ENCODE measurements around the gene KRT222.

KRT222 gene

GRCh38 chr17:40697297-40697696 is 32.3 kb upstream of the KRT222 start:
- H3K27ac ChIP-seq: peak overlapping the region; percentile 67
- peak overlapping the region; percentile 40 for H3K4me3 ChIP-seq
- no peaks in the 10 kb centered on the region for H3K36me3 ChIP-seq (ENCODE audit: insufficient read depth, low read length)
- no peak for DNase-seq (ENCODE audit: low read depth, low spot score)
- no peaks in the 10 kb centered on the region for H3K9me3 ChIP-seq (ENCODE audit: low read depth, low read length)
- peak overlapping the region; percentile 4 for H3K9ac ChIP-seq (ENCODE audit: insufficient read length)
- TF ChIP-seq FOXP2 (optimal IDR thresholded peaks at IDR 0.05; ENCODE audit: control extremely low read depth, extremely low read length, insufficient read depth): no peak
- TF ChIP-seq EZH2 (IDR thresholded peaks at IDR 0.05): no peak

GRCh38 chr17:40696651-40697072 is 31.7 kb upstream of the KRT222 start:
- TF ChIP-seq FOXP2 (optimal IDR thresholded peaks at IDR 0.05; ENCODE audit: control extremely low read depth, extremely low read length, insufficient read depth) (no peak), POLR2AphosphoS5 (IDR thresholded peaks at IDR 0.05; ENCODE audit: borderline replicate concordance, low read depth, low read length) (no peak), EZH2 (IDR thresholded peaks at IDR 0.05) (no peak)
- DNase-seq (ENCODE audit: low read depth, low spot score): no peak
- H3K27ac ChIP-seq: peak overlapping the region; percentile 48

GRCh38 chr17:40695874-40696472 is 31.0 kb upstream of the KRT222 start:
- no peaks in the 10 kb centered on the region for H3K36me3 ChIP-seq (ENCODE audit: insufficient read depth, low read length)
- no peak for TF ChIP-seq EZH2 (IDR thresholded peaks at IDR 0.05)
- TF ChIP-seq POLR2AphosphoS5 (IDR thresholded peaks at IDR 0.05; ENCODE audit: borderline replicate concordance, low read depth, low read length): no peak; the same call in 1 of the 2 replicates
- no peak for TF ChIP-seq FOXP2 (optimal IDR thresholded peaks at IDR 0.05; ENCODE audit: control extremely low read depth, extremely low read length, insufficient read depth)
- peak overlapping the region; percentile 48 for H3K27ac ChIP-seq
- no peaks in the 10 kb centered on the region for H3K9me3 ChIP-seq (ENCODE audit: low read depth, low read length)
- no peak overlapping the region for H3K9ac ChIP-seq (ENCODE audit: insufficient read length)
- no peak for DNase-seq (ENCODE audit: low read depth, low spot score)
- no peak overlapping the region for H3K4me3 ChIP-seq

More at GRCh38 chr17:40696651-40697072, 31.7 kb upstream of the KRT222 start:
- Histone ChIP-seq H3K36me3 (ENCODE audit: insufficient read depth, low read length) (no peaks in the 10 kb centered on the region), H3K9me3 (ENCODE audit: low read depth, low read length) (no peaks in the 10 kb centered on the region), H3K4me3 (peak overlapping the region; percentile 40; the same call in 1 of the 2 replicates), H3K9ac (ENCODE audit: insufficient read length) (peak overlapping the region; percentile 4)

GRCh38 chr17:40694584-40694983 is 29.6 kb upstream of the KRT222 start:
- TF ChIP-seq POLR2AphosphoS5 (IDR thresholded peaks at IDR 0.05; ENCODE audit: borderline replicate concordance, low read depth, low read length) (no peak), FOXP2 (optimal IDR thresholded peaks at IDR 0.05; ENCODE audit: control extremely low read depth, extremely low read length, insufficient read depth) (no peak), EZH2 (IDR thresholded peaks at IDR 0.05) (no peak)
- H3K36me3 ChIP-seq (ENCODE audit: insufficient read depth, low read length): no peaks in the 10 kb centered on the region
- no peak for DNase-seq (ENCODE audit: low read depth, low spot score)
- no peak overlapping the region for H3K4me3 ChIP-seq
- no peaks in the 10 kb centered on the region for H3K9me3 ChIP-seq (ENCODE audit: low read depth, low read length)
- H3K9ac ChIP-seq (ENCODE audit: insufficient read length): no peak overlapping the region
- no peak overlapping the region for H3K27ac ChIP-seq

- no peaks in the 10 kb centered on the region for H3K9me3 ChIP-seq (ENCODE audit: low read depth, low read length)
- no peak overlapping the region for H3K27ac ChIP-seq
- no peak for TF ChIP-seq EZH2 (IDR thresholded peaks at IDR 0.05)
- TF ChIP-seq POLR2AphosphoS5 (IDR thresholded peaks at IDR 0.05; ENCODE audit: borderline replicate concordance, low read depth, low read length): no peak
- no peak for TF ChIP-seq FOXP2 (optimal IDR thresholded peaks at IDR 0.05; ENCODE audit: control extremely low read depth, extremely low read length, insufficient read depth)
- no peak overlapping the region for H3K4me3 ChIP-seq
- no peaks in the 10 kb centered on the region for H3K36me3 ChIP-seq (ENCODE audit: insufficient read depth, low read length)
- DNase-seq (ENCODE audit: low read depth, low spot score): no peak
- H3K9ac ChIP-seq (ENCODE audit: insufficient read length): no peak overlapping the region
Measured at GRCh38 chr17:40687106-40687505, 22.1 kb upstream of the KRT222 start.

- Histone ChIP-seq H3K9me3 (ENCODE audit: low read depth, low read length) (no peaks in the 10 kb centered on the region), H3K36me3 (ENCODE audit: insufficient read depth, low read length) (no peaks in the 10 kb centered on the region), H3K27ac (no peak overlapping the region), H3K9ac (ENCODE audit: insufficient read length) (no peak overlapping the region), H3K4me3 (no peak overlapping the region)
- DNase-seq (ENCODE audit: low read depth, low spot score): no peak
- TF ChIP-seq EZH2 (IDR thresholded peaks at IDR 0.05) (no peak), POLR2AphosphoS5 (IDR thresholded peaks at IDR 0.05; ENCODE audit: borderline replicate concordance, low read depth, low read length) (no peak), FOXP2 (optimal IDR thresholded peaks at IDR 0.05; ENCODE audit: control extremely low read depth, extremely low read length, insufficient read depth) (no peak)
Measured at GRCh38 chr17:40686192-40686591, 21.2 kb upstream of the KRT222 start.

GRCh38 chr17:40680998-40681397 is 16.0 kb upstream of the KRT222 start:
- TF ChIP-seq EZH2 (IDR thresholded peaks at IDR 0.05) (no peak), FOXP2 (optimal IDR thresholded peaks at IDR 0.05; ENCODE audit: control extremely low read depth, extremely low read length, insufficient read depth) (no peak), POLR2AphosphoS5 (IDR thresholded peaks at IDR 0.05; ENCODE audit: borderline replicate concordance, low read depth, low read length) (no peak)
- Histone ChIP-seq H3K9me3 (ENCODE audit: low read depth, low read length) (no peaks in the 10 kb centered on the region), H3K4me3 (no peak overlapping the region), H3K27ac (no peak overlapping the region), H3K9ac (ENCODE audit: insufficient read length) (no peak overlapping the region), H3K36me3 (ENCODE audit: insufficient read depth, low read length) (no peaks in the 10 kb centered on the region)
- no peak for DNase-seq (ENCODE audit: low read depth, low spot score)

GRCh38 chr17:40679523-40679907 is 14.5 kb upstream of the KRT222 start:
- TF ChIP-seq POLR2AphosphoS5 (IDR thresholded peaks at IDR 0.05; ENCODE audit: borderline replicate concordance, low read depth, low read length) (no peak), EZH2 (IDR thresholded peaks at IDR 0.05) (no peak), FOXP2 (optimal IDR thresholded peaks at IDR 0.05; ENCODE audit: control extremely low read depth, extremely low read length, insufficient read depth) (no peak)
- no peak overlapping the region for H3K4me3 ChIP-seq
- DNase-seq (ENCODE audit: low read depth, low spot score): no peak
- no peak overlapping the region for H3K27ac ChIP-seq
- H3K9ac ChIP-seq (ENCODE audit: insufficient read length): no peak overlapping the region
- H3K9me3 ChIP-seq (ENCODE audit: low read depth, low read length): no peaks in the 10 kb centered on the region
- no peaks in the 10 kb centered on the region for H3K36me3 ChIP-seq (ENCODE audit: insufficient read depth, low read length)

All from SK-N-MC (cell line).